ENCODE results near the gene STRADA.

Gene STRADA

GRCh38 chr17:63681530-63681929 is 60.1 kb downstream of the STRADA start:
- DNase-seq = no peak

GRCh38 chr17:63680700-63681099 is 60.9 kb downstream of the STRADA start:
- no peak for DNase-seq

GRCh38 chr17:63679214-63679613 is 62.4 kb downstream of the STRADA start:
- DNase-seq = no peak

GRCh38 chr17:63676584-63676983 is 65.0 kb downstream of the STRADA start:
- DNase-seq = no peak

- no peak for DNase-seq
Observed at GRCh38 chr17:63675607-63676546, 65.7 kb downstream of the STRADA start.

- DNase-seq = no peak
Observed at GRCh38 chr17:63675231-63675606, 66.4 kb downstream of the STRADA start.

GRCh38 chr17:63672856-63673255 is 68.7 kb downstream of the STRADA start:
- DNase-seq = no peak

- no peak for DNase-seq
Observed at GRCh38 chr17:63665527-63666214, 75.9 kb downstream of the STRADA start.

- DNase-seq = no peak
Observed at GRCh38 chr17:63659850-63660249, 81.7 kb downstream of the STRADA start.

- DNase-seq = no peak
Observed at GRCh38 chr17:63658366-63658765, 83.2 kb downstream of the STRADA start.

- peak; percentile 71 for DNase-seq
Observed at GRCh38 chr17:63657786-63658185, 83.8 kb downstream of the STRADA start.

GRCh38 chr17:63653050-63653449 is 88.5 kb downstream of the STRADA start:
- DNase-seq = no peak
